OCI-LY3 (cell line): ENCODE results near the gene AGAP1.

Experiments
- H2AFZ ChIP-seq: fragments of 200-600, 300-600 bp; shearing (Covaris generic); 2 replicates; pipeline ENCODE4 v1.6.0; 2014; ENCODE audit warnings: antibody characterized with exemption, low read depth, low read length
- H3K27ac ChIP-seq: fragments of 200-600, 300-600 bp; sonication (generic); 2 replicates; pipeline ENCODE4 v1.5.1; 2014; ENCODE audit warnings: mild to moderate bottlenecking, low read length, moderate library complexity, mixed read lengths
- H3K27me3 ChIP-seq: fragments of 200-600, 300-600 bp; sonication (generic); 2 replicates; pipeline ENCODE4 v1.6.1; 2014; ENCODE audit warnings: low read depth, low read length, mixed read lengths
- H3K36me3 ChIP-seq: fragments of 200-600, 300-600 bp; sonication (generic); replicated peaks from 2 replicates; pipeline ENCODE3; 2014; ENCODE audit warnings: low read depth, low read length, mixed read lengths
- H3K4me1 ChIP-seq: fragments of 300-600, 200-600 bp; sonication (generic); 2 replicates; pipeline ENCODE4 v1.6.1; 2014; ENCODE audit warnings: low read length, mixed read lengths
- H3K4me2 ChIP-seq: fragments of 200-600, 300-600 bp; sonication (generic); 2 replicates; pipeline ENCODE4 v1.6.1; 2014; ENCODE audit warnings: low read length, mixed read lengths
- H3K4me3 ChIP-seq: fragments of 300-600, 200-600 bp; sonication (generic); 2 replicates; pipeline ENCODE4 v1.5.1; 2014; ENCODE audit warnings: antibody characterized with exemption, mild to moderate bottlenecking, low read length, moderate library complexity
- H3K79me2 ChIP-seq: fragments of 300-600, 200-600 bp; shearing (Covaris generic); 2 replicates; pipeline ENCODE4 v1.6.1; 2014; ENCODE audit warnings: mild to moderate bottlenecking, low read length, mixed read lengths
- H3K9ac ChIP-seq: fragments of 300-600, 200-600 bp; shearing (Covaris generic); 2 replicates; pipeline ENCODE4 v1.6.0; 2014; ENCODE audit warnings: mild to moderate bottlenecking, low read length, moderate library complexity
- H3K9me3 ChIP-seq: fragments of 200-600, 300-600 bp; shearing (Covaris generic); 2 replicates; pipeline ENCODE4 v1.6.1; 2014; ENCODE audit warnings: low read length, mixed read lengths; ENCODE audit not compliant: insufficient read depth
- H4K20me1 ChIP-seq: fragments of 200-600, 300-600 bp; sonication (generic); 2 replicates; pipeline ENCODE4 v1.6.1; 2016; ENCODE audit warnings: low read length, mixed read lengths; ENCODE audit not compliant: insufficient read depth
- CTCF ChIP-seq: fragments of 200-600, 300-600 bp; sonication (generic); IDR thresholded peaks from 2 replicates; pipeline ENCODE4 v1.5.1; 2014; ENCODE audit warnings: antibody characterized with exemption, low read length, low read depth
- EZH2phosphoT487 ChIP-seq: fragments of 200-600 bp; shearing (Covaris generic); IDR thresholded peaks from 2 replicates; pipeline ENCODE4 v1.6.1; 2018; ENCODE audit warnings: antibody characterized with exemption, mixed run types, low read depth

Gene AGAP1

GRCh38 chr2:235523021-235523420, 29.2 kb downstream of the AGAP1 start:
- Histone ChIP-seq H3K79me2 (no peaks in the 10 kb centered on the region), H4K20me1 (no peaks in the 10 kb centered on the region), H3K4me3 (no peak overlapping the region), H3K9me3 (no peaks in the 10 kb centered on the region), H3K36me3 (no peaks in the 10 kb centered on the region), H3K27me3 (no peaks in the 10 kb centered on the region), H3K27ac (no peak overlapping the region), H2AFZ (no peak overlapping the region), H3K9ac (no peak overlapping the region), H3K4me1 (no peaks in the 10 kb centered on the region), H3K4me2 (no peak overlapping the region)
- TF ChIP-seq EZH2phosphoT487: no peak
- no peak for TF ChIP-seq CTCF

GRCh38 chr2:235523486-235524150, 29.8 kb downstream of the AGAP1 start:
- H3K27ac ChIP-seq: no peak overlapping the region
- H3K36me3 ChIP-seq: no peaks in the 10 kb centered on the region
- H2AFZ ChIP-seq: no peak overlapping the region
- no peak overlapping the region for H3K4me3 ChIP-seq
- H3K9ac ChIP-seq: no peak overlapping the region
- TF ChIP-seq EZH2phosphoT487 (no peak), CTCF (no peak)
- H4K20me1 ChIP-seq: no peaks in the 10 kb centered on the region
- no peaks in the 10 kb centered on the region for H3K9me3 ChIP-seq
- H3K4me2 ChIP-seq: no peak overlapping the region
- no peaks in the 10 kb centered on the region for H3K79me2 ChIP-seq
- H3K4me1 ChIP-seq: no peaks in the 10 kb centered on the region
- H3K27me3 ChIP-seq: no peaks in the 10 kb centered on the region

- H3K79me2 ChIP-seq: no peaks in the 10 kb centered on the region
Observed at GRCh38 chr2:235526166-235526565, 32.3 kb downstream of the AGAP1 start.

More at GRCh38 chr2:235526166-235526565, 32.3 kb downstream of the AGAP1 start:
- Histone ChIP-seq H4K20me1 (no peaks in the 10 kb centered on the region), H3K4me3 (no peak overlapping the region), H3K27ac (no peak overlapping the region), H3K9me3 (no peaks in the 10 kb centered on the region), H3K4me1 (no peaks in the 10 kb centered on the region), H3K36me3 (no peaks in the 10 kb centered on the region), H3K27me3 (no peaks in the 10 kb centered on the region), H3K9ac (no peak overlapping the region), H2AFZ (no peak overlapping the region), H3K4me2 (no peak overlapping the region)
- TF ChIP-seq CTCF (no peak), EZH2phosphoT487 (no peak)
